ENCODE results near the gene GAK. TPM values are rescaled to one million over a fixed set of nuclear protein-coding genes. Genes with fewer than 3 reads are reported as not detected.

Gene GAK
- total RNA-seq, 3 donors from 2014 or later (not counting 1 experiment from before 2014, with no cell fraction given) = 349 to 358 (median 349) TPM

- Histone ChIP-seq H3K4me1 (ENCODE audit: control insufficient read depth, insufficient read depth, low read length) (no peaks in the 10 kb centered on the region), H3K36me3 (ENCODE audit: control insufficient read depth, insufficient read depth, low read length) (peaks cover 78% of the 10 kb centered on the region), H3K27ac (ENCODE audit: low read length) (no peak overlapping the region), H3K9me3 (ENCODE audit: control insufficient read depth, insufficient read depth, low read length) (no peaks in the 10 kb centered on the region), H3K4me3 (ENCODE audit: low read length) (no peak overlapping the region), H3K27me3 (ENCODE audit: control insufficient read depth, insufficient read depth, low read length) (no peaks in the 10 kb centered on the region)
- H3K4me3 Mint-ChIP-seq = no peak overlapping the region
- H3K36me3 Mint-ChIP-seq = peaks cover 20% of the 10 kb centered on the region
- DNase-seq (no peak), ATAC-seq (no peak)
- no peak overlapping the region for H3K27ac Mint-ChIP-seq
- TF ChIP-seq CTCF (IDR thresholded peaks at IDR 0.05) = no peak
- 98% methylated on average over 42 of the region's 42 CpGs for WGBS (ENCODE audit: insufficient coverage)
- peaks cover 0 to 3% of the 10 kb centered on the region in 2 donors for H3K4me1 Mint-ChIP-seq
- H3K9me3 Mint-ChIP-seq = no peaks in the 10 kb centered on the region
- intact Hi-C loops (cut with micrococcal nuclease) = no loop called here
- no peaks in the 10 kb centered on the region for H3K27me3 Mint-ChIP-seq (ENCODE audit: low read depth in 2 of 2)
Observed at GRCh38 chr4:864456-865120, 67.5 kb downstream of the GAK start.

GRCh38 chr4:860561-860960 is 71.6 kb downstream of the GAK start:
- Mint-ChIP-seq H3K4me3 (no peak overlapping the region), H3K4me1 (peaks cover 20 to 27% of the 10 kb centered on the region in 2 donors), H3K36me3 (peaks cover 42% of the 10 kb centered on the region), H3K27ac (no peak overlapping the region), H3K9me3 (peaks cover 5 to 7% of the 10 kb centered on the region in 2 donors), H3K27me3 (ENCODE audit: low read depth in 2 of 2) (no peaks in the 10 kb centered on the region)
- DNase-seq = no peak
- H3K27ac ChIP-seq (ENCODE audit: low read length) = no peak overlapping the region
- intact Hi-C loops (cut with micrococcal nuclease) = no loop called here
- H3K9me3 ChIP-seq (ENCODE audit: control insufficient read depth, insufficient read depth, low read length) = peaks cover 13% of the 10 kb centered on the region
- H3K36me3 ChIP-seq (ENCODE audit: control insufficient read depth, insufficient read depth, low read length) = peaks cover 69% of the 10 kb centered on the region
- WGBS (ENCODE audit: insufficient coverage) = 99% methylated on average over 21 of the region's 21 CpGs
- no peak for TF ChIP-seq CTCF (IDR thresholded peaks at IDR 0.05)
- H3K4me3 ChIP-seq (ENCODE audit: low read length) = no peak overlapping the region
- ATAC-seq = no peak
- H3K27me3 ChIP-seq (ENCODE audit: control insufficient read depth, insufficient read depth, low read length) = no peaks in the 10 kb centered on the region
- no peaks in the 10 kb centered on the region for H3K4me1 ChIP-seq (ENCODE audit: control insufficient read depth, insufficient read depth, low read length)

DNA sequence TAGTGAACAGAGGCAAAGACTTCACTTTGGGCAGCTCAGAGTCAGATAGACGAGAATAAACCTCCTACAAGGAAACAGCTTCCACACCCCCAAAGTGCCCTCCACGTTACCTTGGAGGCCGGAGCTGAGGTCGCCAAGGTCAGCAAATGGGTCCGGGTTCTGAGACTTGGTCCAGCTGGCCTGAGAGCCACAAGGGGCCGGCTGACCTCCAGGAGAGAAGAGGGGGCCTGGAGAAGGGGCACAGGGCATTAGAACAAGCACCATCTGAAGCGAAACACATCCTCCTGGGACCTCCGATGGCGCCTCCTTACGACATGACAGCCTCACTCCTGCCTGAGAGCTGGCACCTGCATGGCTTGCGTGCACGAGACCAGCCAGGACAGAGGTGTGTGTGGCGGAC is 72.6 kb downstream of the GAK start:
- intact Hi-C loops (cut with micrococcal nuclease) = no loop called here
- Histone ChIP-seq H3K27me3 (ENCODE audit: control insufficient read depth, insufficient read depth, low read length) (no peaks in the 10 kb centered on the region), H3K4me1 (ENCODE audit: control insufficient read depth, insufficient read depth, low read length) (peaks cover 3% of the 10 kb centered on the region), H3K27ac (ENCODE audit: low read length) (no peak overlapping the region), H3K9me3 (ENCODE audit: control insufficient read depth, insufficient read depth, low read length) (peaks cover 15% of the 10 kb centered on the region), H3K4me3 (ENCODE audit: low read length) (no peak overlapping the region), H3K36me3 (ENCODE audit: control insufficient read depth, insufficient read depth, low read length) (peaks cover 58% of the 10 kb centered on the region)
- H3K4me3 Mint-ChIP-seq = no peak overlapping the region
- WGBS (ENCODE audit: insufficient coverage) = over 99% methylated on average over 13 of the region's 13 CpGs
- H3K9me3 Mint-ChIP-seq = peaks cover 5 to 7% of the 10 kb centered on the region in 2 donors
- H3K27me3 Mint-ChIP-seq (ENCODE audit: low read depth in 2 of 2) = no peaks in the 10 kb centered on the region
- no peak overlapping the region for H3K27ac Mint-ChIP-seq
- DNase-seq (no peak), ATAC-seq (no peak)
- no peak for TF ChIP-seq CTCF (IDR thresholded peaks at IDR 0.05)
- H3K4me1 Mint-ChIP-seq = peaks cover 20 to 27% of the 10 kb centered on the region in 2 donors
- peaks cover 42% of the 10 kb centered on the region for H3K36me3 Mint-ChIP-seq

Measured in natural killer cell (primary cell).